GM19468 (cell line): ENCODE measurements around the gene HSF4.

Source experiments
- ATAC-seq: cut with Tn5 transposase; IDR thresholded peaks from one replicate; pipeline ENCODE4 v1.9.1; 2021; ENCODE audit warnings: mild to moderate bottlenecking, moderate library complexity, moderate number of reproducible peaks; ENCODE audit not compliant: unreplicated experiment; ENCODE audit errors: extremely low read depth

HSF4 gene

DNA sequence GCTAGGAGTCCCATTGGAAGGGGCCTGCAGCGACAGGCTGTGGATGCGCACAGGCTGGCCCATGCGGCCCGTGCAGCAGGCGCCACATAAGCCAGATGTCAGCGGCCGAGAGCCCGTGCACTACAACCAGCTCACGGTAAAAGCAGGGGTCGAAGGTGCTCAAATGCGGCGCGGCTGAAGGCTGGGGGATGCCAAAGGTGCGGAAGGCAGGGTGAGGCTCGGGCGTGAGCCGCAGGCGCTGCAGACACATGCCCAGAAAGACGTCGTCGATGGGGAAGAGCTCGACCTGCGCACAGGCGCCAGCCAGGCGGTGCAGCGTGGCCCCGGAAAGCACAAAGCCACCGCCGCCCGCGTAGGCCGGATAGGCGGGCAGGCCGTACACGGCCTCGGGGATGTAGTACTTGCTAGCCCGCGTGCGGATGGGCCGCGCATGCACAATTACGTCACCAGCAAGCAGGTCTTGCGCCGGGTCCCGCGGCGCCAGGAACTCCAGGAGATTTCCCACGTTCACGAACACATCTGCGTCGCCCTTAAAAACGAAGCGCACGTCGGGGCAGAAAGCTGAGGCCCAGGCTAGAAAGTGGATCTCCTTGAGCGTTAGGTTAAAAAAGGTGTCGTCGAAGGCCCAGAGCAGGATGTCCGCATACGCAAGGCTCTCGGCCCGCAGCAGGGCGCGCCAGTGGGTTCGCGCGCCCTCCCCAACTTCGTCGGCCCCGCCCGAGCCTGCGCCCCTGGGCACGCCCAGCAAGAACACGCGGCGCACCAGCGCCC lies 15.1 kb upstream of the HSF4 start:
- ATAC-seq = no peak

DNA sequence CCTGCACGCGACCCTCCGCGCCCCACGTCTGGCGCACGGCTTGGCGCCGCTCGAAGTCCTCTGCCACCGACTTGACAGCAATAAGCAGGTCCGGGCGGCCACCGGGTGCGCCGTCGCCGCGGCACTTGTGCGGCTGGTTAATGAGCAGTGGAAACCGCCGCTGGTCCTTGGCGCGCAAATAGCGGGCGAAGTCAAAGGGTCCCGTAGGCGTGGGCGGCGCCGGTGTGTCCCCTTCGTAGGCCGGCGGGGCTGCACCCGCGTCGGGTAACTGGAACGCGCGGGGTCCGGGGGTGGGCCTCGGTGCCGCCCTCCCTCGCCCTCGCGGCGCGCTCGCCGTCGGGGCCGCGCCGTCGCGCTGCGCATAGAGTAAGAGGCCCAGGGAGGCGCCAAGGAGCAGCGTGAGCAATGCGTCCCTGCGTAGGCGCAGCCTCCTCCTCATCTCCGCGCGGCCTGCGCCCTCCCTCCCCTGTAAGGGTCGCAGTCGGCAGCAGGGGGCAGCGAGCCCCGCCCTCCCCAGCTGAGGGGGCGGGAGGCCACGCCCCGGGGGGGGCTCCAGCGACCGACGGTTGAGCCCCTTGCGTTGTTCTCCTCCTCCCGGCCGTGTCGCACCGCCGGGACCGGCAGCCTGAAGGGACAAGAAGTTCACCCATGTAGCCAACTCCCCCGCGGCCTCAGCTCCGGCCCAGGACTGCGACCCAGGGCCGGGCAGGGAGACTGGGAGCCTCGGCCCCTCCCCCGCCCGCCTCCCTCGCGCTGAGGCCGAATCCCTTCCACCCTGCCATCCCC lies 14.3 kb upstream of the HSF4 start:
- no peak for ATAC-seq

DNA sequence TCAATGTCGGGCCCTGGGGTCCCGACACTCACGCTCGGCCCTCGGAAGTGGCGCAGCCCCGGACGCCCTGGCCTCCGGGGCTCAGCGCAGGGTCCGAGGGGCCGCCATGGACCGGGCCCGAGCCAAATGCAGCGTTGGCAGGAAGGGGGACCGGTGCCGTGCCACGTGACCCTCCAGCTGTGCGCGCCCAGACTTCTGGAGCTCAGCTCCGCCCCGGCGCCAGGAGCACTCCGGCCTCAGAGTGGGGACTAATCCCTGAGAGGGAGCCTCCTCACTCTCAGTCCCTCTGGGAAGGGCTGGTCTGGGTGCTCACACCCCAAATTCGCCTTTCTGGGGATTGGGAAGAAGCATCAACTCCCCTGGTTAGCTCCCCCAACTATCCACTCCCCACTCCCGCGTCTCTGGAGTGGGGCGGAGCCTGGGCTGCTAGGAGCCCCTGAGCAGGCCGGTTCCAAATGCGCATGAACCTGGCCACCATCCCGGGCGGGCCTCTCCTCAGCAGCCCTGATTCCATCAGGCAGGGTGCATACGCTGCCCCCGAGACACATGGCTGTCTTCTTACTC lies 13.6 kb upstream of the HSF4 start, which contains the start of gene B3GNT9:
TSS of gene B3GNT9 (minus strand) at position 166 of the 564 bp plus-strand sequence. CDS start 513 bp downstream, outside the sequence.
- ATAC-seq = no peak

DNA sequence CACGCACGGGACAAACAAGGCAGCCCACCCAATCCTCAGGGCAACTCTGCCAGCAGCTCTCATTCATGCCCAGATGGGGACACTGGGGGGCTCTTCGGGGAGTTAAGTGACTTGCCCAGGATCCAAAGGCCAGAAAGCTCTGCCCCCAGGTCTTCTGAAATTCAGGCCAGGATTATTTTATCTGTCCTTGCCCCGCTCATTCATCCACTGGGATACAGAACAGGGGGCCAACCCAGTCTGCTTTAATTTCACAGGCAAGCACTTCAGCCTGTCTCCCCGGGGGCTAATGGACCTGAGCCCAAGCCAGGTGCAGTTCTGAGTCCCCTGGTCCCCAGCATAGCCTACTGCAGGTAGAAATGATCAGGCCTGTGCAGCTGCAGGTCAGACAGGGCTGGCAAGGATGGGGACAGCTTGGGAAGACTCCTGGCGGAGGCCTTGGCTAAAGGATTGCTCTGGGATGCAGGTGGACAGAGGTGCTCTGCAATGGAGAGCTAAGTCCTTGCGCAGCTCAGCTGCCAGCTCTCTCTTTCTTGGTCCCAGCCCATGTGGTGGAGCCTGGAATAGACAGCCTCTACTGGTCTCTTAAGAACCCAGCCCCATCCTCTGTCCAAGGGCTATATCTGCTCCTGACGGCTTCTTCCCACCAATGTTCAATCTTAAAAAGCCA lies 13.0 kb upstream of the HSF4 start:
- ATAC-seq = no peak

DNA sequence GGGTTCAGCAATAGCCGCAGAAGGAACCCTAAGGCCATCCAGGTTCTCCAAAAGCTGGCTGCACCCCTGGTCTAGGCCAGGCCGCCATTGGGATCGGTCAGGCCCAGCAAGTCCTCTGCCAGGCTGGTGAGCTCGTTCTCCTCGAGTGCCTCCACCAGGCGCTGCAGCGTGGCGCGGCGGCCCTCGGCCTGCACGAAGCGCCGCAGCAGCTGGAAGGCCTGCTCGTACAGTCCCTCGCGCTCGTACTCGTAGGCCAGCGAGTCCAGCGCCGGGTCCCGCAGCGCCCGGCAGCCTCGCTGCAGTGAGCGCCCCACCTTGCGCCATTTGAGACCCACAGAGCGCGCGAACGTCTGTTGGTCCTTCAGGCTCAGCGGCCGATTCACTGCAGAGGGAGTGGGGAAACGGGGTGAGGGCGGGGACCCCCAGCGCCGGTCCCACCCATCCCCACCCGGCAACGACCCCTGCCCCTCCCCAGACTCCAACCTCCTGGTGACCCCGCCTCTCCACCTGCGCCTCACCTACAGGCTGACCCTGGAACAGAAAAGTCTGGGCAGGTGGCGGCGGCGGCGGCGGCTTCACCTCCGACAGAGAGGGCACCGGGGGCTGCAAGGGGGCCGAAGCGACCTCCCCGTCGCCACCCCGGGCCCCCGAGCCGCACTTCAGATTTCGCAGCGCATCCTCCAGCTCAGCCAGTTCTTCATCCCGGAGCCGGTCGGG lies 9.8 kb upstream of the HSF4 start:
- no peak for ATAC-seq

DNA sequence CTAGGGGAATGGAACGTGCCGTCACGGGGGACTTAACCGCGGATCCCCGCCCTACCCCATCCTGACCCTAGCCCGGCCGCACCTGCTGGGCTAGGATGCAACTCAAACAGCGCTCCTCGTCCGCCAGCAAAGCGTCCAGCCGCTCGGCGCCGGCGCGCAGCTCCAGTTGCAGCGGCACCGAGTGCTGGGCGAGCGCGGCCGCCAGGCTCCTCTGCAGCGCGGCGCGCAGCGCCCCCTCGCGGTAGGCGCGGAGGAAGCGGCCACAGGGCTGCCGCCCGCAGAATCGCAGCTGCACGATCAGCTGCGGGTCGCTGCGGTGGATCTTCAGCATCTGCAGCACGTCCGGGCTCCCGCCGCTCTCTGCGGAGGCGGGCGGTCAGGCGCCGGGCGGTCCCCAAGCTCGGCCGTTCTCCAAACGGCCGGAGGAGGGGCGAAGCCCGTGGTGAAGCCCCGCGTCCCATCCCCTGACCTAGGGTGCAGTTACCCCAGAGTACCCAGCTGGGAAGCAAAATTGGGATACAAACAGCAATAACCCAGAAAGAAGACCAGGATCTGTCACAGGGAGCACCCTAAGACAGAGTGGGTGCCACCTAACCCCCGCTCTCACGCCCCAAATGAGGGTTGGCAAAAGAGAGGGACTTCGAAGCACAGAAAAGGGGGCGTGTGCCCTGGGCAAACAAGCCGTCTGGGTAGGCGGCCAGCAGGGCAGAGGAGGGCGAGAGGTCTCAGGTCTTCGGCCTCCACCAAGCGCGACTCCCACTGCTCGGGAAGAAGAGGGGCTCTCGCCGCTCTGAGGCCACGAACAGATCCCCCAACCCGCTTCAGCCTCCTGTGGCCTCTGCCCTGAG lies 9.0 kb upstream of the HSF4 start:
- no peak for ATAC-seq

DNA sequence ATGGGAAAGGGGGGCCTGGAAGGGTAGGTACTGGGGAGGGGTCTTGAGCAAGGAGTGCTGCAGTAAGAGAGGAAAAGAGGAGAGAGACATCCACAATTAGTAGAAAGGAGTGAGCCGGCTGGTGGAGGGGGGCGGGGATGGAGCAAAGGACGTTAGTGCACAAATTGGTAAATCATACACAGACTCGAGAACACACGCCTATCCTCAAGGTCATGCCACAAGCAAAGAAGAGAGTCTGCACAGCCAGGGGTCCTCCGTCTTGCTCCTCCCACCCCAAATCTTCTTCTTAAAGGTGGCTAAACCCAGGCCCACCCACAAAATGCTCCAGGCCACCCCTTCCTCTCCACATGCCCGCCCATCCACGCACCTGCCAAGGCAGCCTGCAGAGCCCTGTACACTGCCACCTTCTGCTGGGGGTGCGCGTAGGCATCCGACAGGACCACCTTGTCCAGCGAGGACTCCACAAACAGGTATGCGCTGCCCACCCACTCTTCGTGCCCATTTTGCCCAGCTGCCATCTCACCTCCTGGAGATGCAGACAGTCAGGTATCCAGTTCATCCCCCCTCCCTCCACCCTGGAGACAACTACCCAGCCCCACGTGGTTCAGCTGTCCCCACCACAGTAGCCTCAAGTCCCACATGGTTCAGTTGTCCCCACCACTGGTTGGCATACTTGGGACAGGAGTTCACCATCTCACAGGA lies 8.3 kb upstream of the HSF4 start:
- ATAC-seq = no peak

DNA sequence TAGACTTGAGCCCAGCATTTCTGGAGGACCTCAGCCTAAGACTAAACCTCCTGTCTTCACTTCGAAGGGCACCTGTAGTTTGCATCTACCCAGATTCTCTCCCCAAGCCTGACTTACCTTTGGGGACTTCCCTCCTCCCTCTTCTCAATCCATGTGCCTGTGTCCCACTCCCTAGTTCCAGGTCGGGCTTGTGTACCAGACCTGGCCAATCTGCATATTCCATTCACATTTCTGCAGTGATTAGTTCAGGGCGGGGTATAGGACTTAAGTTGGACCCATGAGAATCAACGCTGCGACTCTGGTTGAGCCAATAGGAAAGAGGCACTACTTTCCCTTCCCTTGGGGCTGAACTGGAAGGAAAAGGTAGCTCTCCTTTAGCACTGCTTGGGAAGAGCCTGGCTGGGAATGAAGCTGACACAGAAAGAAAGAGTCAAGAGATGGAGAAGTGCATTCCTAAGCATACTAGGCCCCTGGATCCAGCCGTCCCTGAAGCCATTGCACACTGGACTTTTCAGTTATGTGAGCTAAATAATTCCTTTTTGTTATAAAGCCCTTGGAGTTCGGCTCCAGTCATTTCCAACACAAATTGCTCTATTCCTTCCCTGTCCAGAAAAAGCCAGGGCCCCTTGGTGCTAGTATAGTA lies 7.3 kb upstream of the HSF4 start:
- ATAC-seq = no peak

DNA sequence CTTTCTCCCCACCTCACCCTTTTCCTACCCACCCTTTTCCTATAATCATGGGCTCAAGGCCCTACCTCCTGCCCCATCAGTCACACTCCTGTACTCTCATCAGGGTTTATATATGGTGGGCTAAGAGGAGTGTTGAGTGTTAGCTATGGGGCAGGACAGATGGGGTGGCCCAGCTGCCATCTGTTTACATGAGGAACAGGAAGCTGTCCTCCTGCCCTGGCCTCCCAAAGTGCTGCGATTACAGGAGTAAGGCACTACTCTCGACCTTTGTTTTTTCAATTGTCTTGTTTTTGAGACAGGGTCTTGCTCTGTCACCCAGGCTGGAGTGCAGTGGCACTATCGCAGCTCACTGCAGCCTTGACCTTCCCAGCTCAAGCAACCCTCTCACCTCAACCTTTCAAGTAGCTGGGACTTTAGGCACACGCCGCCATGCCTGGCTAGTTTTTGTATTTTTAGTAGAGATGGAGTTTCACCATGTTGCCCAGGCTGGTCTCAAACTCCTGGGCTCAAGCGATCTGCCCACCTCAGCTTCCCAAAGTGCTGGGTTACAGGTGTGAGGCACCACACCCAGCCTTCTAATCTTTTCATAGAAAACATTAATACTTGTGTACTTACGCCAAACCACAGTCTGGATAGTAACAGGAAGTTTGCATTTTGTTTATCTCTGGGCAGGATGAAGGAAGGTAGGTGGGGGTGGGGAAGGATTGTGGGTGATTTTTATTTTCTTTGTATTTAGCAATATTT lies 6.5 kb upstream of the HSF4 start:
- ATAC-seq = no peak

DNA sequence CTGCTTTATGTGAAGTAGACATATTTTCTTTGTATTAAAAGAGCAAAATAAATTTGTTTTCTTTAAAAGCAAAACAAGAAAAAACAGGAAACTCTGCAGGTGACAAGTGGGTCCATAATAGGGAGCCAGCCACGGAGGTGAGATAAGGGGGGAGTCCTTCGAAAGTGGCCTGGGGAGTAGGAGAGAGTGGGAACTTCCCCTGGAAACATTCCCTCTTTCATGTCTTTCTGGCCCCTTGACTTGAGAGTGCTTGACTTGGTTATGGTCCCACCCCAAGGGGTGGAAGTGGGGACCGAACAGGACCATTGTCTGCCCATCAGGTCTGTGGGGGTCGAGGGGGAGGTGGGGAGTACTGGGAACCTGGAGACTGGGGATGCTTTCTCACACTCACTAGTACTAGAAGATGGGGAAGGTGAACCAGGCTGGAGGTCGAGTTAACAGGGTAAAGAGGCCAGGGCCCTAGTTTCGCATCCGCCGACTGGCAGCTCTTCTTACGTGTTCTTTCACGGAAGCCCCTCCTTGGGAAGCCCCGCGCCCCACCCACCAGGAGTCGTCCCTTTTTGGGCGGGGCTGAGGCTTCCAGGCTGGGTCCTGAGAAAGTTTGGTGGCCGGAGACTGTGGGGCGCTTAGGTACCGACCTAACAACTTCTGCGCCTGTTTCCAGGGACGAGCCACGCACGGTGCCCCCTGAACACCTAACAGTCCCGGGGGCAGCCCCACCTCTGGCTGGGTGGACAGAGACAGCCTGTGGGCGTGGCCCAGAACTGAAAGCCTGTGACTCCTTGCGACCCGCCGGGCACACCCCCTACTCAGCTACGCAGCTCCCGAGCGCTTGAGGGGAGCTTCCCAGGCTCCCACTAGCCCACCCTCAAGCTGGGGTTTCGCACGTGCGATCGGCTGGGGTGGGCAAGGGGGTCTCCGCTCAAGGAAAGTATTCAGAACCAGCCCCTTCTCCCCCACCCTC lies 5.6 kb upstream of the HSF4 start:
- ATAC-seq = peak; percentile 13

DNA sequence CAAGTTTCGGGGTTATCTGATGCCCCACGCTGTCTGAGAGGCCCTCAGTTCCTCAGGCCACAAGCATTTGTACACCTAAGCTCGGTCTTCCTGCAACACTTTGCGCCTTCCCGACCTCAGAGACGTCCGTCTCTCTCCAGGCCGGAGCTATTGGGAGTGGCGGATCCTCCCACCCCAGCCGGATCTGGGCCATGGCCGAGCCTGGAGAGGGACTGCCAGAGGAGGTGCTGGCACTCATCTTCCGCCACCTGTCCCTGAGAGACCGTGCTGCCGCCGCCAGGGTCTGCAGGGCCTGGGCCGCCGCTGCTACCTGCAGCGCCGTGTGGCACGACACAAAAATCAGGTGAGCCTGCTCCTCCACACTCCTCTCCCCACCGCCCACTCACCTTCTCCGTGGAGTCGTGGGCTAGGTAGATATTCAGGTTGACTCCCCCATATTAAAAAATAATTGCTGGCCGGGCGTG lies 2.9 kb upstream of the HSF4 start:
- ATAC-seq = no peak

DNA sequence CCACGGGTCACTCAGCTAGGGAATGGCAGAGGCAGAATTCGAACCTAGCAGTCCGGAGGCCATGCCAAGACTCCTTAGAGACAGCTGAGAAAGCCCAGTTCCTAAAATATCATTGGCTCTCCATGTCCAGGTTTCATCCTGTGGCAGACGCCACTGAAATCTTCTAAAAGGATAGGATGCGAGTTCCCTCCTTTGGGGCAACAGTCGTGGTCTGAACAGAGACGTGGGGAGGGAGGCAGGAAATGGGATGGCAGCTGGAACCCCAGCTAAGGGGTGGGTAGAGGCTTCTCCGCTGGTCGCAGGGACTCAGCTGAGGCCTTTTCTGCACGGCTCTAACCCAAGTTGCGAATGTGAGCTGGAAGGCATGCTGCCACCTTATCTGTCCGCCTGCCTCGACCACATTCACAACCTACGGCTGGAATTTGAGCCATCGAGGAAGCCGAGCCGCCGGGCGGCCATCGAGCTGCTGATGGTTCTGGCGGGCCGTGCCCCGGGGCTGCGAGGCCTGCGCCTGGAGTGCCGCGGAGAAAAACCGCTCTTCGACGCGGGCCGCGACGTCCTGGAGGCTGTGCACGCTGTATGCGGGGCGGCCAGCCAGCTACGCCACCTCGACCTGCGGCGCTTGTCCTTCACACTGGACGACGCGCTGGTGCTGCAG lies 1.9 kb upstream of the HSF4 start:
- no peak for ATAC-seq

DNA sequence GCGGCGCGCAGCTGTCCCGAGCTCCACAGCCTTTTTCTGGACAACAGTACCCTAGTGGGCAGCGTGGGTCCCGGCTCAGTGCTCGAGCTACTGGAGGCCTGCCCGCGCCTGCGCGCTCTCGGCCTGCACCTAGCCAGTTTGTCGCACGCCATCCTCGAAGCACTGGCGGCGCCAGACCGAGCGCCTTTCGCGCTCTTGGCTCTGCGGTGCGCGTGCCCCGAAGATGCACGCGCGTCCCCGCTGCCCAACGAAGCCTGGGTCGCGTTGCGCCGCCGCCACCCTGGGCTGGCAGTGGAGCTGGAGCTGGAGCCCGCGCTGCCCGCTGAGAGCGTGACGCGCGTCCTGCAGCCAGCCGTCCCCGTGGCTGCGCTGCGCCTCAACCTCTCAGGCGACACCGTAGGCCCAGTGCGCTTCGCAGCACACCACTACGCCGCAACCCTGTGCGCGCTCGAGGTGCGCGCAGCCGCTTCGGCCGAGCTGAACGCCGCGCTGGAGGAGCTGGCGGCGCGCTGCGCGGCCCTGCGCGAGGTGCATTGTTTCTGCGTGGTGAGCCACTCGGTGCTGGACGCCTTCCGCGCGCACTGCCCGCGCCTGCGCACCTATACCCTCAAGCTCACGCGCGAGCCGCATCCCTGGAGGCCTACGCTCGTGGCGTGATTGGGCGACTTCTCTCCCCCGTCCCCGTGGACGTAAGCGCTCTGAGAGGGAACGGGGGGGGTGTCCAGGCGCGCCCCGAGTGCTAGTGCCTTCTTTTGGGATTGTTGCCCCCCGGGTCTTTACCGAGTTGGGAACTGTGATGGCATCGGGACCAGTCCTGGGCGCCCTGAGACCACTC lies 1.2 kb upstream of the HSF4 start:
- no peak for ATAC-seq

DNA sequence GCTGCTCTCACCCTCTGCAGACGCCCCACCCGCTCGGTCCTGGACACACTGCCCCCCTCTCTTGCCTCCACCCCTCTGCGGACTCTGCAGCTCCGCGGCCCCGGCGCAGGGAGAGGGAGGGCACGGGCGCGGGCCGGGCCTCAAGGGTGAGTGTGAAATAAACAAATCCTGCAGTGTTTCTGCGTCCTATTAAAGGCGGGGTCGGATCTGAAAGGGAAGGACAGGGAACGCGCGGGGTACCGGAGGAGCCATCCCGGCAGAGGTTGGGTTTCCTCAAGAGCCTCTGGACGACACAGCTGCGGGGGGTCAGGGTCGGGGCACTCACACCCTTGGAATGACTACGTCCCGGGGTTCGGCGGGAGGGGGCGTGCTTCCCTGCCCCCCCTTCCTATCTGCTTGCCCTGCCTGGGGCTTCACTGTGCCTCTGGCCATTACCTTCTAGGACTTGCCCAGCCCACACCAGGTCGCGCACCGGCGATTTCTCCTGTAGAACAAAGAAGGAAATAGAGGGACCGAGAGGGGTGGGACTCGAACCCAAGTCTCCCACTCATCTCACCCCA lies 466 bp upstream of the HSF4 start:
- no peak for ATAC-seq
